K562 (cell line): Measurements from ENCODE around the gene PDZD2. TPM values are rescaled to one million over a fixed set of nuclear protein-coding genes. Genes with fewer than 3 reads are reported as not detected.

Experiments
- ATAC-seq: fragments of 200-7000 bp; cut with Tn5 transposase; 3 replicates; pipeline ENCODE4 v1.9.1; 2020; ENCODE audit warnings: moderate library complexity
- BruUV-seq: library from RNA; stranded (reverse); fragments of 400-500 nt; replicated peaks from 2 replicates; lab custom pipeline; 2021; lab: Mats Ljungman, UMichigan
- CTCF ChIA-PET: fragments of 300-600 bp; formaldehyde crosslinking; extraction: SDS; loops from one replicate; lab custom pipeline; 2021; ENCODE audit warnings: low intra/inter-chr PET ratio; lab: Yijun Ruan, JAX
- POLR2A ChIA-PET: fragments of 300-600, 350-650 bp; sonication (Branson Sonifier 250); formaldehyde crosslinking; extraction: SDS; loops from one replicate; lab custom pipeline; 2021; ENCODE audit warnings: antibody characterized with exemption, inconsistent platforms; lab: Yijun Ruan, JAX
- DNase-seq, 4 experiments: peaks; one replicate each; pipeline versions ENCODE4 v3.0.0 to v3.0.0-alpha.2; 2011 to 2018; ENCODE audit warnings: low spot score in 3 of 4, mixed read lengths in 3 of 4; ENCODE audit errors: extremely low read depth in 1 of 4
- FAIRE-seq: peaks from 2 replicates; lab custom pipeline; 2011; peaks lifted over from hg19 to GRCh38; lab: Jason Lieb, UNC
- H2AFZ ChIP-seq: 2 replicates; pipeline ENCODE4 v1.6.0; 2011; ENCODE audit warnings: low read depth, low read length, control low read depth, inconsistent platforms
- H3K27ac ChIP-seq: fragments of 200-600 bp; 3 replicates; pipeline ENCODE4 v1.8.0; 2011; ENCODE audit warnings: low read depth, mild to moderate bottlenecking, control low read depth, inconsistent platforms, low read length, moderate library complexity, mixed read lengths; ENCODE audit errors: extremely low read depth
- H3K27me3 ChIP-seq, 2 experiments: fragments of 300-600 bp in 1 of 2; 2 replicates in 1 of 2; 3 replicates in 1 of 2; pipeline versions ENCODE4 v1.6.0 to v1.8.0; 2011; ENCODE audit warnings: inconsistent platforms in 2 of 2, low read length in 2 of 2, mild to moderate bottlenecking in 1 of 2, mixed read lengths in 1 of 2, moderate library complexity in 1 of 2; ENCODE audit not compliant: control insufficient read depth in 2 of 2, insufficient read depth in 2 of 2
- H3K36me3 ChIP-seq: fragments of 300-600 bp; 3 replicates; pipeline ENCODE4 v1.8.0; 2011; ENCODE audit warnings: mild to moderate bottlenecking, low read length, inconsistent platforms; ENCODE audit not compliant: control insufficient read depth, insufficient read depth
- H3K4me1 ChIP-seq, 2 experiments: fragments of 200-600 bp in 1 of 2; replicated peaks in 1 of 2; 2 replicates in 1 of 2; 3 replicates in 1 of 2; pipeline versions ENCODE4 v1.5.1 to v1.8.0; 2011; ENCODE audit warnings: inconsistent platforms in 2 of 2, low read length in 2 of 2, mild to moderate bottlenecking in 1 of 2, mixed read lengths in 1 of 2, moderate library complexity in 1 of 2; ENCODE audit not compliant: control insufficient read depth in 2 of 2, insufficient read depth in 2 of 2
- H3K4me2 ChIP-seq: 2 replicates; pipeline ENCODE4 v1.6.1; 2011; ENCODE audit warnings: low read length, control low read depth, inconsistent platforms, mixed read lengths; ENCODE audit not compliant: insufficient read depth
- H3K4me3 ChIP-seq: fragments of 200-600 bp; sonication (generic), shearing (Covaris generic); 2 replicates; pipeline ENCODE4 v1.5.1; 2016; ENCODE audit warnings: control low read depth, inconsistent platforms
- H3K79me2 ChIP-seq: fragments of 200-600 bp; 3 replicates; pipeline ENCODE4 v1.8.0; 2011; ENCODE audit warnings: low read length, inconsistent platforms; ENCODE audit not compliant: control insufficient read depth, insufficient read depth
- H3K9ac ChIP-seq, 2 experiments: 2 replicates each; pipeline versions ENCODE4 v1.6.0 to v1.6.1; 2011; ENCODE audit warnings: low read depth in 2 of 2, low read length in 2 of 2, control low read depth in 1 of 2, inconsistent platforms in 1 of 2, mild to moderate bottlenecking in 1 of 2, mixed read lengths in 1 of 2; ENCODE audit not compliant: insufficient read depth in 1 of 2
- H3K9me1 ChIP-seq: one replicate; pipeline ENCODE4 v1.6.0; 2011; ENCODE audit warnings: inconsistent platforms, mild to moderate bottlenecking, low read length, moderate library complexity; ENCODE audit not compliant: control insufficient read depth, insufficient read depth
- H3K9me3 ChIP-seq: replicated peaks from 2 replicates; pipeline ENCODE4 v1.5.1; 2011; ENCODE audit warnings: low read depth, low read length, inconsistent platforms; ENCODE audit not compliant: control insufficient read depth, insufficient read depth
- H4K20me1 ChIP-seq: replicated peaks from 2 replicates; pipeline ENCODE4 v1.6.1; 2011; ENCODE audit warnings: low read length, inconsistent platforms, mixed read lengths; ENCODE audit not compliant: control insufficient read depth, insufficient read depth
- BDP1 ChIP-seq: IDR thresholded peaks from 3 replicates; pipeline ENCODE4 v1.6.1; 2011; ENCODE audit not compliant: insufficient read length, insufficient read depth
- BRD4 ChIP-seq: fragments of 200-600 bp; sonication (generic); IDR thresholded peaks from 2 replicates; pipeline ENCODE4 v1.6.1; 2017; ENCODE audit warnings: inconsistent platforms
- BRF1 ChIP-seq: IDR thresholded peaks from 3 replicates; pipeline ENCODE4 v1.6.1; 2011; ENCODE audit warnings: borderline replicate concordance, mild to moderate bottlenecking; ENCODE audit not compliant: insufficient read length; ENCODE audit errors: extremely low read depth
- EHMT2 ChIP-seq: fragments of 450-650 bp; IDR thresholded peaks from 2 replicates; pipeline ENCODE4 v1.6.1; 2018; ENCODE audit warnings: antibody characterized with exemption
- HDAC1 ChIP-seq, 2 experiments: fragments of 450-650 bp; IDR thresholded peaks; 2 replicates each; pipeline ENCODE4 v1.6.1; 2016 to 2017; ENCODE audit warnings: inconsistent platforms in 1 of 2, mild to moderate bottlenecking in 1 of 2, moderate library complexity in 1 of 2
- LEF1 ChIP-seq: fragments of 450-650 bp; IDR thresholded peaks from 2 replicates; pipeline ENCODE4 v1.6.1; 2016; ENCODE audit warnings: mild to moderate bottlenecking
- MXI1 ChIP-seq: IDR thresholded peaks from 2 replicates; pipeline ENCODE4 v1.6.1; 2011; ENCODE audit warnings: low read depth, mild to moderate bottlenecking, improper control_type of control experiment, low read length
- MYBL2 ChIP-seq, 2 experiments: fragments of 450-650 bp in 1 of 2; sonication (generic) in 1 of 2; formaldehyde crosslinking in 1 of 2; IDR thresholded peaks; 2 replicates each; pipeline versions ENCODE4 v1.6.1 to v1.8.1; 2017 to 2022; ENCODE audit warnings: borderline replicate concordance in 1 of 2, inconsistent platforms in 1 of 2, low read depth in 1 of 2, mild to moderate bottlenecking in 1 of 2, missing genetic modification reagents in 1 of 2, moderate library complexity in 1 of 2
- PHF21A ChIP-seq: fragments of 450-650 bp; IDR thresholded peaks from 2 replicates; pipeline ENCODE4 v1.6.1; 2017; ENCODE audit warnings: low read depth, borderline replicate concordance
- PTBP1 ChIP-seq: fragments of 200-400 bp; formaldehyde crosslinking; IDR thresholded peaks from 2 replicates; pipeline ENCODE4 v1.6.1; 2017; ENCODE audit warnings: low read depth, low read length
- ZHX1 ChIP-seq: fragments of 150-350 bp; conservative IDR thresholded peaks from 2 replicates; pipeline ENCODE4 v1.6.1; 2014; ENCODE audit warnings: low read length
- ZNF212 ChIP-seq: fragments of 450-650 bp; formaldehyde crosslinking; IDR thresholded peaks from 2 replicates; pipeline ENCODE4 v1.4.0; 2020; ENCODE audit warnings: mild to moderate bottlenecking
- ZNF695 ChIP-seq: fragments of 450-650 bp; formaldehyde crosslinking; IDR thresholded peaks from 2 replicates; pipeline ENCODE4 v1.4.0; 2020; ENCODE audit warnings: mild to moderate bottlenecking, moderate library complexity
- ZNF696 ChIP-seq: fragments of 250-450 bp; sonication (Bioruptor Pico); conservative IDR thresholded peaks from 2 replicates; pipeline ENCODE4 v1.4.0; 2020; ENCODE audit warnings: mild to moderate bottlenecking, moderate library complexity
- WGBS: fragments of 100-300 bp; shearing (Covaris generic); methylation state at CpG from one replicate; pipeline ENCODE4 v1.1.6; 2016; ENCODE audit warnings: low coverage, mixed read lengths; ENCODE audit not compliant: insufficient coverage; ENCODE audit errors: missing lambda C conversion rate; 5-methylcytosine and 5-hydroxymethylcytosine counted together
- in situ Hi-C: fragments of 300-500 bp; cut with MboI; formaldehyde crosslinking; loops from 4 replicates; pipeline ENCODE4 v1.15.0; 2018; ENCODE audit warnings: inconsistent platforms, mixed read lengths
- intact Hi-C: fragments of 100-400 bp; cut with micrococcal nuclease; formaldehyde crosslinking; loops from 2 replicates; pipeline ENCODE4 v1.14.2; 2022
- polyA plus RNA-seq, 8 experiments: library from polyadenylated mRNA; depleted of rRNA in 4 of 8; stranded (reverse) in 5 of 8; unstranded in 3 of 8; fragments of >200 nt; fragmentation: Nextera tagmentation in 2 of 8; fragmentation: Illumina TruSeq in 1 of 8; extraction: Ambion mirVana in 2 of 8; extraction: Trizol in 1 of 8; gene quantifications; 2 replicates each; pipeline versions ENCODE4 v1.2.1 to v1.2.3, GENCODE V29; 2011 to 2014; ENCODE audit warnings: inconsistent platforms in 1 of 8, missing spikeins in 1 of 8
- total RNA-seq, 7 experiments: library from RNA; depleted of rRNA in 6 of 7; stranded (reverse); fragments of >200 nt in 6 of 7; fragmentation: Illumina TruSeq in 2 of 7; extraction: Trizol in 2 of 7; gene quantifications; 2 replicates each; pipeline versions ENCODE4 v1.2.1 to v1.2.3, GENCODE V29; 2011 to 2021; ENCODE audit warnings: low replicate concordance in 1 of 7
- TF ChIP-seq, protein P1 (sequence below): fragments of 150-350 bp; IDR thresholded peaks from 2 replicates; pipeline ENCODE4 v1.6.1; 2014; ENCODE audit warnings: low read depth, mild to moderate bottlenecking, low read length, borderline replicate concordance

Gene PDZD2
- total and polyA plus RNA-seq, 9 of the 15 experiments (the other 6 are each of a cell fraction or from before 2014, with no cell fraction given), result 0.02 to 0.08 (median 0.04) TPM; not detected in 6

DNA sequence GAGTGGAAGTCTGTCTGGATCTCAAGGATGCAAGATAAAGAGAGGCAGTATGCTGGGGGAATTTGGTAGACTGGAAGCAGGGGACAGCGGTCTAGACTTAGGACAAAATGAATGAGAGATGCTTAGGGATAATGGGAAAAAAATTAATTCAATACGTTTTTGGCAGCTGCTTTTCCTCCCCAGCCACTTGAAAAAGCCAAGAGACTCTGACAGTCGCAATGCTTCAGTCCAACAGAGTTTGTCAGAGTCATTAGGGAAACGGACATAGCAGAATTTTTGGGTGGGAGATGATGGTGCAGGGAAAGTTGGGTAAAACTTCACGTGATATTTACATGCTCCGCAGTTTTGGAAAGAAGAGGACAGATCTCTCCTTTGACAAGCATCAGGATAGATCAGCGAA is 405.5 kb downstream of the PDZD2 start:
- H3K4me2 ChIP-seq, result no peak overlapping the region
- in situ Hi-C loops (no loop called here), intact Hi-C loops (no loop called here)
- peaks cover 14 to 30% of the 10 kb centered on the region in 2 experiments; a peak in 4 of 5 replicates for H3K27me3 ChIP-seq
- ChIA-PET POLR2A (interaction anchor here (0.6 kb wide), 1 partner anchor 691 kb away, joined by 3 read pairs; no protein-coding TSS in a partner anchor), CTCF (no interaction called here)
- H3K27ac ChIP-seq, result no peak overlapping the region
- DNase-seq (no peak), FAIRE-seq (no peak), ATAC-seq (no peak)
- no peak overlapping the region for H2AFZ ChIP-seq
- no peaks in the 10 kb centered on the region for H3K9me1 ChIP-seq
- BruUV-seq, result no TSS peak
- H3K9me3 ChIP-seq, result no peaks in the 10 kb centered on the region
- no peaks in the 10 kb centered on the region for H4K20me1 ChIP-seq
- H3K36me3 ChIP-seq, result no peaks in the 10 kb centered on the region
- under 1% methylated on average over 7 of the region's 7 CpGs for WGBS
- H3K9ac ChIP-seq, result no peak overlapping the region
- H3K4me3 ChIP-seq, result no peak overlapping the region
- TF ChIP-seq EHMT2 (no peak), PTBP1 (no peak), PHF21A (no peak), HDAC1 (IDR thresholded peaks at IDR 0.05) (no peak), BRF1 (no peak), ZNF695 (CRISPR knock-in tag) (no peak), MXI1 (no peak), ZHX1 (no peak), ZNF212 (no peak), BDP1 (no peak), LEF1 (no peak), ZNF696 (no peak), MYBL2 (IDR thresholded peaks at IDR 0.05; ENCODE audit: low read depth) (no peak), MYBL2 (CRISPR knock-in tag; IDR thresholded peaks at IDR 0.05; ENCODE audit: borderline replicate concordance) (no peak), BRD4 (no peak)
- TF ChIP-seq, protein P1, sequence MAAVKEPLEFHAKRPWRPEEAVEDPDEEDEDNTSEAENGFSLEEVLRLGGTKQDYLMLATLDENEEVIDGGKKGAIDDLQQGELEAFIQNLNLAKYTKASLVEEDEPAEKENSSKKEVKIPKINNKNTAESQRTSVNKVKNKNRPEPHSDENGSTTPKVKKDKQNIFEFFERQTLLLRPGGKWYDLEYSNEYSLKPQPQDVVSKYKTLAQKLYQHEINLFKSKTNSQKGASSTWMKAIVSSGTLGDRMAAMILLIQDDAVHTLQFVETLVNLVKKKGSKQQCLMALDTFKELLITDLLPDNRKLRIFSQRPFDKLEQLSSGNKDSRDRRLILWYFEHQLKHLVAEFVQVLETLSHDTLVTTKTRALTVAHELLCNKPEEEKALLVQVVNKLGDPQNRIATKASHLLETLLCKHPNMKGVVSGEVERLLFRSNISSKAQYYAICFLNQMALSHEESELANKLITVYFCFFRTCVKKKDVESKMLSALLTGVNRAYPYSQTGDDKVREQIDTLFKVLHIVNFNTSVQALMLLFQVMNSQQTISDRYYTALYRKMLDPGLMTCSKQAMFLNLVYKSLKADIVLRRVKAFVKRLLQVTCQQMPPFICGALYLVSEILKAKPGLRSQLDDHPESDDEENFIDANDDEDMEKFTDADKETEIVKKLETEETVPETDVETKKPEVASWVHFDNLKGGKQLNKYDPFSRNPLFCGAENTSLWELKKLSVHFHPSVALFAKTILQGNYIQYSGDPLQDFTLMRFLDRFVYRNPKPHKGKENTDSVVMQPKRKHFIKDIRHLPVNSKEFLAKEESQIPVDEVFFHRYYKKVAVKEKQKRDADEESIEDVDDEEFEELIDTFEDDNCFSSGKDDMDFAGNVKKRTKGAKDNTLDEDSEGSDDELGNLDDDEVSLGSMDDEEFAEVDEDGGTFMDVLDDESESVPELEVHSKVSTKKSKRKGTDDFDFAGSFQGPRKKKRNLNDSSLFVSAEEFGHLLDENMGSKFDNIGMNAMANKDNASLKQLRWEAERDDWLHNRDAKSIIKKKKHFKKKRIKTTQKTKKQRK, result no peak
- H3K4me1 ChIP-seq, result no peaks in the 10 kb centered on the region
- H3K79me2 ChIP-seq, result no peaks in the 10 kb centered on the region
